ACC112 (cell line): Measurements from ENCODE around the gene RXRA.

Experiments used
- H2AFZ ChIP-seq: fragments of 200-600 bp; sonication (generic); one replicate; pipeline ENCODE4 v1.6.0; 2017; ENCODE audit warnings: antibody characterized with exemption, low read length; ENCODE audit not compliant: unreplicated experiment
- H3K27ac ChIP-seq: fragments of 200-600 bp; sonication (generic); 2 replicates; pipeline ENCODE4 v1.5.1; 2014; ENCODE audit warnings: low read depth, mild to moderate bottlenecking, antibody characterized with exemption, low read length, moderate library complexity
- H3K27me3 ChIP-seq: fragments of 200-600 bp; sonication (generic); 2 replicates; pipeline ENCODE4 v1.6.1; 2014; ENCODE audit warnings: mild to moderate bottlenecking, antibody characterized with exemption, low read length, moderate library complexity, mixed read lengths; ENCODE audit not compliant: insufficient read depth
- H3K36me3 ChIP-seq: fragments of 200-600 bp; sonication (generic); 2 replicates; pipeline ENCODE4 v1.6.1; 2016; ENCODE audit warnings: mild to moderate bottlenecking, antibody characterized with exemption, low read length, moderate library complexity, mixed read lengths; ENCODE audit not compliant: insufficient read depth
- H3K4me1 ChIP-seq: fragments of 200-600 bp; sonication (generic); one replicate; pipeline ENCODE4 v1.6.1; 2016; ENCODE audit warnings: low read length, mixed read lengths; ENCODE audit not compliant: insufficient read depth, unreplicated experiment, control insufficient read depth
- H3K4me3 ChIP-seq: fragments of 200-600 bp; sonication (generic); 2 replicates; pipeline ENCODE4 v1.5.1; 2014; ENCODE audit warnings: mild to moderate bottlenecking, low read depth, low read length
- H3K79me2 ChIP-seq: fragments of 200-600 bp; sonication (generic); one replicate; pipeline ENCODE4 v1.6.0; 2016; ENCODE audit warnings: low read length; ENCODE audit not compliant: control insufficient read depth, unreplicated experiment, insufficient read depth

The RXRA gene

GRCh38 chr9:134286471-134287245 is 39.6 kb upstream of the RXRA start:
- Histone ChIP-seq H3K36me3 (no peaks in the 10 kb centered on the region), H3K27me3 (peaks cover 6% of the 10 kb centered on the region; the same call in 1 of the 2 replicates), H3K4me1 (no peaks in the 10 kb centered on the region), H2AFZ (no peak overlapping the region), H3K27ac (no peak overlapping the region), H3K4me3 (no peak overlapping the region), H3K79me2 (no peaks in the 10 kb centered on the region)

DNA sequence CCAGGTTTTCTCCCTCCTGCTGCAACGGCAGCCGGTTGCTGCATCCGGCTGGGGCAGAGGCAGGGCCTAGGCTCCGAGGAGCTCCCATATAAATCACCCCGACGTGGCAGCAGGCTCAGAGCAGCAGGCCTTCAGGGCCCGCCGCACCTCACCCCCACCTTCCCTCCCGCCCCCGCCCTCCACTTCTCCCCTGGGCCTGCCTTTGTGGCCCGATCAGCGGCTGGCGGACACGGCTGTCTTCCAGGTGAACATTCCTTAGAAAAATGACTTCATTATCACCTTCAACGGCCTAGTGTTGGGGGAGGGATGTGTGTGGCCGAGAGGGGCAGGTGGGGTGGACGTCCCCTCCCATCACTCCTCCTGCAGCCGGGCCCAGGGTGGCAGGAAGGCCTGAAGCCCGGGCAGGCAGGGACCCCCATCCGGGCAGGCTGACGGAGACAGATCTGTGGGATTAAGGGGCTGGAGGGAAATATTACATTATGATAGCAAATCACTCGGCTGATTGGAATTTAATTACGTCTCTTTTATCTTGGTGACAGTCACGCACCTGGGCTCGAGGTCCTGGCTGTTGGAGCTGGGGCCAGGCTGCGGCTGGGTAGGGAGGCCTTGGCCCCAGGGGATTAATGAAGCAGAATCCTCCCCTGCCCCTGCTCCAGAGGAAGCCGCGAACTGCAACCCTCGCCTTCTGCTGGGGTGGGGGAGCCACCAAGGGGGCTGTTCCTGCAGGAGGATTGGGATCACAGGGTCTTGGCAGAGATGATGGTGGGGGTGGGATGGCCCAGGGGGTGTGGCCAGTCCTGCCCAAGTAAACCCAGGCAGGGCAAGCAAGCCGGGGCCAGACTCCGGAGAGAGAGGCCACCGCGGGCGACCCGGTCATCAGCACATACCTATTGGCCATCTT is 38.4 kb upstream of the RXRA start:
- Histone ChIP-seq H3K27ac (no peak overlapping the region), H3K36me3 (no peaks in the 10 kb centered on the region), H3K27me3 (no peaks in the 10 kb centered on the region; the same call in 1 of the 2 replicates), H2AFZ (no peak overlapping the region), H3K79me2 (no peaks in the 10 kb centered on the region), H3K4me3 (no peak overlapping the region), H3K4me1 (no peaks in the 10 kb centered on the region)

DNA sequence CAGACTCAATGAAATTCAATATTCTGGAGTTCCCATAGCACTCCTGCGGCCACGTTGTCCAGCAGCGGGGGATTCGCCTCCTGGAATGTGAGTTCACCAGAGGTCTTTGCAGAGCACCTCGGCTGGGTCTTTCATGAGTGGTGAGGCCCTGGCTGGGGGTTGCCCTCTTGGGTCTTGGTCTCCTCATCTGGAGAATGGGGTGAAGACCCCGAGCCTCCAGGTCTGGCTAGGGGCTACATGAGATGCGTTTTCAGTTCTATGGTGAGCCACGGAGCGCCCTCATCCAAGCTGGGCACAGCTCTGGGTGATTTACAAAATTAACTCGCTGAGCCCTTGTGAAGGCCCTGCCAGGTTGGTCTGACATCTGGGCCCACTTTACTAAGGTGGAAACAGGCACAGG is 37.5 kb upstream of the RXRA start:
- Histone ChIP-seq H3K79me2 (no peaks in the 10 kb centered on the region), H3K4me3 (no peak overlapping the region), H3K4me1 (peaks cover 3% of the 10 kb centered on the region), H3K27me3 (no peaks in the 10 kb centered on the region; the same call in 1 of the 2 replicates), H3K27ac (no peak overlapping the region), H2AFZ (no peak overlapping the region), H3K36me3 (no peaks in the 10 kb centered on the region)

DNA sequence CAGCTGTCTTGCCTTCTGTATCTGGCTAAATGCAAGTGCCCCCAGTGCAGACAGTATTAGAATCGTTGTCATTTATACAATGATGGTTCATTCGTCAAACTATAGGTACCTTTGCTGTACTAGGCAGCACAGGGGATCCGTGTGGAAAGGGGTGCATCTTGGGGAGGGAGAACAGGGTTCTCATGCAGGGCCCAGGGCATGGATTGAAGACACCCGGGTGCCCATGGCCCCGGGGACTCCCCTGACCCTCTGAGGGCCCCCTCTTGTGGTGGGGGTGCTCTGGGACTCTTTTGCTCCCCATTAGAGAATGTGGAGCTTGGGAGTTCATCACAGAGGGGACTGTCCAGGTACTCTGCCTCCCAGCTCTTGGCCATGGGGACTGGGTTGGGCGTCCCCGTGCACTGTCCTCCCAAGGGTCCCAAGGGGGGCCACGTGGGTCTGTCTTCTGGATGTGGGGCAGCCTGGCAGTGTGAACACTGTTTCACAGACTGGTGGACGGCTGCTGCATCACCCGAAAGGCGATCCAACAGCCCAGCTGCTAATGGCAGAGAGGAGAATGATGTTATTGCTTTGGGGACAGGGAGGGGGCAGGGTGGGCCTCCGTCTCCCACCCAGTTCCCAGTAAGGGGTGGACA is 36.9 kb upstream of the RXRA start:
- Histone ChIP-seq H3K4me3 (no peak overlapping the region), H3K36me3 (no peaks in the 10 kb centered on the region), H3K4me1 (peaks cover 5% of the 10 kb centered on the region), H3K27me3 (no peaks in the 10 kb centered on the region), H3K27ac (no peak overlapping the region), H3K79me2 (no peaks in the 10 kb centered on the region), H2AFZ (no peak overlapping the region)

- H3K27me3 ChIP-seq = no peaks in the 10 kb centered on the region
- H3K4me1 ChIP-seq = peaks cover 5% of the 10 kb centered on the region
- H3K79me2 ChIP-seq = no peaks in the 10 kb centered on the region
- H3K27ac ChIP-seq = no peak overlapping the region
- no peak overlapping the region for H2AFZ ChIP-seq
- H3K36me3 ChIP-seq = no peaks in the 10 kb centered on the region
- no peak overlapping the region for H3K4me3 ChIP-seq
Observed at GRCh38 chr9:134290603-134291451, 35.4 kb upstream of the RXRA start.

DNA sequence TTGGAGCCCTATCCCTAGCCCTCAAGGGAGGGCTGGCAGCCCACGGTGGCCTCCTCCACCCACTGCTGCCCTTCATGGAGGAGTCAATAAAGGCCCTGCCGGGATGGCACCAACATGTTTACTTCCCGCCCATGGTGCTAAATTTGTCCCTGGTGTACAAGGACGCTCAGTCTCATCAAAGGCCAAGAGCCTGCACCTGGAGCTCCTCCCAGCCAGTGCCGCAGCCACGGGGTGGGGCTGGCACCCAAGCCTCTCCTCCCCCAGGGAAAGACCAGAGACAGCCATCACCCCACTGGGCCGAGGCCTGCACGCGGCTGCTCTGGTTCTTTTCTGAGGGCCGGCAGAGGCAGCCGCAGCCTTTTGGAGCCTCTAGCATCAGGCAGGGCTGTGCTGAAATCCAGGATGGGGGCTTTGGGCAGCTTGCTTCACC is 34.8 kb upstream of the RXRA start:
- Histone ChIP-seq H3K4me1 (peaks cover 5% of the 10 kb centered on the region), H3K27ac (no peak overlapping the region), H3K4me3 (no peak overlapping the region), H2AFZ (no peak overlapping the region), H3K79me2 (no peaks in the 10 kb centered on the region), H3K27me3 (no peaks in the 10 kb centered on the region), H3K36me3 (no peaks in the 10 kb centered on the region)

GRCh38 chr9:134291961-134292871 is 34.0 kb upstream of the RXRA start:
- H3K27me3 ChIP-seq = no peaks in the 10 kb centered on the region
- H3K79me2 ChIP-seq = no peaks in the 10 kb centered on the region
- H3K27ac ChIP-seq = no peak overlapping the region
- H3K4me3 ChIP-seq = no peak overlapping the region
- peaks cover 5% of the 10 kb centered on the region for H3K4me1 ChIP-seq
- H2AFZ ChIP-seq = no peak overlapping the region
- H3K36me3 ChIP-seq = no peaks in the 10 kb centered on the region

DNA sequence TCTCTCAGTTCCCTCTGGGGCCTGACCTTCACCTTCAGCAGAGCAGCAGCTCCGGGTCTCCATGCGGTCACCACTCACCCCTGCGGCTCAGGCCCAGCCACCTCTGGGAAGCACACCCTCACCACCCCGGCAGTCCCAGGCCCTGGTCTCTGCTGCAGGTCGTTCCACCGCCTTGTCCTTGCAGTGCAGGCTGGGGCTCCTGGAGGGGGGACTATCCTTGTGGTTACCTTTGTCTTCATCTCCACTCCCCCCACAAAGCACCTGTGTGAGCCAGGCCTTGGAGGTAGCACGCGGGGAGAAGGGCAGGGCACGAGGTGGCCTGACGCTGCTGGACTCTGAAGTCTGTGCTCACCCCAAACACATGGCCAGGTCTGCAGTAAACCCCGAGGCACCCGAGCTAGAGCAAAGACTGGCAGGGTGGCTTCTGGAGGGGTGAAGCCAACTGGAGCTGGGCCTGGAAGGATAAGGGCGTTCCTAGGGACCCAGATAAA is 33.2 kb upstream of the RXRA start:
- Histone ChIP-seq H3K4me3 (no peak overlapping the region), H3K4me1 (peaks cover 5% of the 10 kb centered on the region), H3K36me3 (no peaks in the 10 kb centered on the region), H3K79me2 (no peaks in the 10 kb centered on the region), H3K27ac (no peak overlapping the region), H3K27me3 (no peaks in the 10 kb centered on the region), H2AFZ (no peak overlapping the region)

GRCh38 chr9:134293611-134294152 is 32.6 kb upstream of the RXRA start:
- no peaks in the 10 kb centered on the region for H3K27me3 ChIP-seq
- H2AFZ ChIP-seq = no peak overlapping the region
- H3K36me3 ChIP-seq = no peaks in the 10 kb centered on the region
- no peak overlapping the region for H3K27ac ChIP-seq
- peak overlapping the region; percentile 63 for H3K4me3 ChIP-seq
- no peaks in the 10 kb centered on the region for H3K79me2 ChIP-seq
- peaks cover 5% of the 10 kb centered on the region for H3K4me1 ChIP-seq
